ENCODE results near the gene JAKMIP3.

DNA sequence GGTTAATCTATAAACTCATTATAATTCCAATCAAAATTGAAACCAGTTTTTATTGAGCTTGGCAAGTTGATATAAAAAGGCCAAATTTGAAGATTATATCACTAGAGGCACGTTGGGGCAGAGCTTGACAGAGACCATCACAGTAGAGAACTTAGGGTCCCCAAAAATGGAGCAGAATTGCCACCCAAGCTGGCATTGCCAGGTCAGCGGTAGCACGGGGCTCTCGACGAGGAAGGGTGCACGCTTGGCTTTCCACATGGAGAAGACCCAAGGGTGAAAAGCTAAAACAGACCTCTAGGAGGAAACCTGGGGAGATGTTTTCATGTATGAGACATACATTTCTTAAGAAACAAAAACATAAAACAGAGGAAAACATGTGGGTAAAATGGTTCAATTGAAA is 4.3 kb upstream of the JAKMIP3 start:
- TF ChIP-seq, protein P1, sequence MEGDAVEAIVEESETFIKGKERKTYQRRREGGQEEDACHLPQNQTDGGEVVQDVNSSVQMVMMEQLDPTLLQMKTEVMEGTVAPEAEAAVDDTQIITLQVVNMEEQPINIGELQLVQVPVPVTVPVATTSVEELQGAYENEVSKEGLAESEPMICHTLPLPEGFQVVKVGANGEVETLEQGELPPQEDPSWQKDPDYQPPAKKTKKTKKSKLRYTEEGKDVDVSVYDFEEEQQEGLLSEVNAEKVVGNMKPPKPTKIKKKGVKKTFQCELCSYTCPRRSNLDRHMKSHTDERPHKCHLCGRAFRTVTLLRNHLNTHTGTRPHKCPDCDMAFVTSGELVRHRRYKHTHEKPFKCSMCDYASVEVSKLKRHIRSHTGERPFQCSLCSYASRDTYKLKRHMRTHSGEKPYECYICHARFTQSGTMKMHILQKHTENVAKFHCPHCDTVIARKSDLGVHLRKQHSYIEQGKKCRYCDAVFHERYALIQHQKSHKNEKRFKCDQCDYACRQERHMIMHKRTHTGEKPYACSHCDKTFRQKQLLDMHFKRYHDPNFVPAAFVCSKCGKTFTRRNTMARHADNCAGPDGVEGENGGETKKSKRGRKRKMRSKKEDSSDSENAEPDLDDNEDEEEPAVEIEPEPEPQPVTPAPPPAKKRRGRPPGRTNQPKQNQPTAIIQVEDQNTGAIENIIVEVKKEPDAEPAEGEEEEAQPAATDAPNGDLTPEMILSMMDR (IDR thresholded peaks at IDR 0.05; ENCODE audit: low read depth, low read length) = no peak
- no peak for TF ChIP-seq EZH2phosphoT487 (IDR thresholded peaks at IDR 0.05; ENCODE audit: low read depth)
